Ascending aorta (tissue), 2 donors: ENCODE measurements around the gene CNPY4. TPM values are rescaled to one million over a fixed set of nuclear protein-coding genes. Genes with fewer than 3 reads are reported as not detected.
A peak's percentile ranks its signal among the peaks of the same experiment; 100 is the strongest.

ENCODE experiments used
- DNase-seq, 2 donors: peaks; one replicate each; pipeline ENCODE4 v3.0.0-alpha.2; 2019; ENCODE audit warnings: low spot score in 2 of 2
- H3K27ac ChIP-seq, 2 donors: fragments of 200-600 bp; sonication (generic); one replicate each; pipeline ENCODE4 v1.5.1; 2016 to 2017; ENCODE audit warnings: mild to moderate bottlenecking in 1 of 2
- H3K27me3 ChIP-seq: fragments of 200-600 bp; sonication (generic); one replicate; pipeline ENCODE4 v1.5.1; 2017
- H3K36me3 ChIP-seq, 2 donors: fragments of 200-600 bp; sonication (generic); one replicate each; pipeline ENCODE4 v1.5.1; 2016
- H3K4me1 ChIP-seq, 2 donors: fragments of 200-600 bp; sonication (generic); one replicate each; pipeline ENCODE4 v1.5.1; 2016 to 2017; ENCODE audit warnings: mild to moderate bottlenecking in 1 of 2
- H3K4me3 ChIP-seq, 2 donors: fragments of 200-600 bp; sonication (generic); one replicate each; pipeline ENCODE4 v1.5.1; 2016 to 2017; ENCODE audit warnings: mild to moderate bottlenecking in 1 of 2
- H3K9me3 ChIP-seq, 2 donors: fragments of 200-600 bp; sonication (generic); one replicate each; pipeline ENCODE4 v1.5.1; 2016
- intact Hi-C: fragments of 100-400 bp; cut with DNase I; formaldehyde crosslinking; loops from one replicate; pipeline ENCODE4 v1.15.1; 2023
- total RNA-seq: library from RNA; depleted of rRNA; stranded (reverse); fragments of >200 nt; gene quantifications from one replicate; pipeline ENCODE4 v1.1.0, GENCODE V29; 2016
- TF ChIP-seq, protein P1 (sequence below), 3 experiments: fragments of 200-600 bp in 2 of 3; fragments of 450-650 bp in 1 of 3; sonication (generic) in 2 of 3; IDR thresholded peaks; one replicate each; pipeline ENCODE4 v1.5.1; 2016 to 2019; ENCODE audit warnings: antibody characterized with exemption in 3 of 3, mild to moderate bottlenecking in 1 of 3, moderate library complexity in 1 of 3

Gene CNPY4
- total RNA-seq, 1 donor from 2014 or later = 1.4 TPM

DNA sequence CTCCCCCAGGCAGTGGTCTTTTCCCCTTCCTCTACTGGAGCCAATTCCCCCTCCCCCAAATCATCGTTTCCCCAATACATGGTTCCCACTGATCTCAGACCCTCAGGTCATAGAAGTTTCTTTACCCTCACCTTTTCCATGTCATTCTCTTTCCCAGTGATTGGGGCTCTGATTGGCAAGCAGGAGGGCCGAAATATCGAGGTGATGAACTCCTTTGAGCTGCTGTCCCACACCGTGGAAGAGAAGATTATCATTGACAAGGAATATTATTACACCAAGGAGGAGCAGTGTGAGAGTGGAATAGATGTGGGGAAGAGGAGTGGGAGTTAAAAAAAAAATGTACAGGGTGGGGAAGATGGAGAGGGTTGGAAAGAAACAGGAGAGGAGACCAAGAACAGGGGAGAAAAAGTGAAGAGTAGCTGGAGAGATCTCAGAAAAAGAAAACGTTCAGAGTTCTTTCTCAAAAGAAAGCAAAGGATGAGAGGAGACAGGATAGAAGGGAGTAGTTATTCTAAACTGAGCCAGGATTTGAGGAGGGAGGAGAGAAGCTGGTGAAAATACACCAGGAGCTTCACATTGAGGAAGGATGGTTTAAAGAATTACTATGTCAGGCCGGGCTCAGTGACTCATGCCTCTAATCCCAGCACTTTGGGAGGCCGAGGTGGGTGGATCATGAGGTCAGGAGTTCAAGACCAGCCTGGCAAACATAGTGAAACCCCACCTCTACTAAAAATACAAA is 29.8 kb upstream of the CNPY4 start:
- no peak for DNase-seq
- peaks cover 7 to 10% of the 10 kb centered on the region in 2 donors for H3K4me1 ChIP-seq
- TF ChIP-seq, protein P1, sequence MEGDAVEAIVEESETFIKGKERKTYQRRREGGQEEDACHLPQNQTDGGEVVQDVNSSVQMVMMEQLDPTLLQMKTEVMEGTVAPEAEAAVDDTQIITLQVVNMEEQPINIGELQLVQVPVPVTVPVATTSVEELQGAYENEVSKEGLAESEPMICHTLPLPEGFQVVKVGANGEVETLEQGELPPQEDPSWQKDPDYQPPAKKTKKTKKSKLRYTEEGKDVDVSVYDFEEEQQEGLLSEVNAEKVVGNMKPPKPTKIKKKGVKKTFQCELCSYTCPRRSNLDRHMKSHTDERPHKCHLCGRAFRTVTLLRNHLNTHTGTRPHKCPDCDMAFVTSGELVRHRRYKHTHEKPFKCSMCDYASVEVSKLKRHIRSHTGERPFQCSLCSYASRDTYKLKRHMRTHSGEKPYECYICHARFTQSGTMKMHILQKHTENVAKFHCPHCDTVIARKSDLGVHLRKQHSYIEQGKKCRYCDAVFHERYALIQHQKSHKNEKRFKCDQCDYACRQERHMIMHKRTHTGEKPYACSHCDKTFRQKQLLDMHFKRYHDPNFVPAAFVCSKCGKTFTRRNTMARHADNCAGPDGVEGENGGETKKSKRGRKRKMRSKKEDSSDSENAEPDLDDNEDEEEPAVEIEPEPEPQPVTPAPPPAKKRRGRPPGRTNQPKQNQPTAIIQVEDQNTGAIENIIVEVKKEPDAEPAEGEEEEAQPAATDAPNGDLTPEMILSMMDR (IDR thresholded peaks at IDR 0.05) = no peak
- H3K9me3 ChIP-seq = no peaks in the 10 kb centered on the region
- peaks cover 37 to 46% of the 10 kb centered on the region in 2 donors for H3K36me3 ChIP-seq
- H3K4me3 ChIP-seq = peak overlapping the region; percentile 79 to 88
- H3K27me3 ChIP-seq = no peaks in the 10 kb centered on the region
- intact Hi-C loops = no loop called here
- peak overlapping the region; percentile 77 to 82 for H3K27ac ChIP-seq

DNA sequence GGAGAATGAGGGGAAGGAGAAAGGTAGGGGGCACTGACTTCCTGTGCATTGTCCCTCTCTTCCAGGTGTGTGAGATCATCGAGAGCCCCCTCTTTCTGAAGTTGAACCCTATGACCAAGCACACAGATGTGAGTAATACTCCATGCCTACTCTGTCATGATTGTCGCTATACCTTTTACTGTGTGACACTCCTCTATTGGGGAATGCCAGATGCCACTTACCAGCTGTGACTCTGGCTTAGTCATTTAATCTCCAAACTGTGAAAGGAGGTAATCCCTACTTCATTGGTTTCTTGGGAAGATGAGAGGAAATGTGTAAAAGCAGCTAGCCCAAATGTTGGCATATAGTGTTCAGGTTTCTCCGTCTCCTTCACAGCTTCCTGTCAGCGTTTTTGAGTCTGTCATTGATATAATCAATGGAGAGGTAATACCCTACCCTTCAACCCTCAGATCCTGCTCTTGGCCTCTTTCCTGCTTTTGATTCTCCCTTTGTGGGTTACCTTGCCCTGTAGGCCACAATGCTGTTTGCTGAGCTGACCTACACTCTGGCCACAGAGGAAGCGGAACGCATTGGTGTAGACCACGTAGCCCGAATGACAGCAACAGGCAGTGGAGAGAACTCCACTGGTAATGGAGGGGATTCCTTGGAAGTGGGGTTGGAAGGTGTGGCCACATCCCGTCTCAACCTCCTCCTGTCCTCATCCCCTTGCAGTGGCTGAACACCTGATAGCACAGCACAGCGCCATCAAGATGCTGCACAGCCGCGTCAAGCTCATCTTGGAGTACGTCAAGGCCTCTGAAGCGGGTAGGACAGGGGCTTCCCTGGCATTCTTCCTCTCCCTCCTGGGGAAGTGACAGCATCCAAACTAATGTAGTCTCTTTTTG is 28.7 kb upstream of the CNPY4 start:
- peaks cover 49 to 58% of the 10 kb centered on the region in 2 donors for H3K36me3 ChIP-seq
- no peak for DNase-seq
- H3K4me3 ChIP-seq = no peak overlapping the region
- H3K4me1 ChIP-seq = peaks cover 7 to 10% of the 10 kb centered on the region in 2 donors
- TF ChIP-seq, protein P1 (IDR thresholded peaks at IDR 0.05) = no peak
- intact Hi-C loops = no loop called here
- H3K27ac ChIP-seq = no peak overlapping the region
- no peaks in the 10 kb centered on the region for H3K9me3 ChIP-seq
- no peaks in the 10 kb centered on the region for H3K27me3 ChIP-seq

DNA sequence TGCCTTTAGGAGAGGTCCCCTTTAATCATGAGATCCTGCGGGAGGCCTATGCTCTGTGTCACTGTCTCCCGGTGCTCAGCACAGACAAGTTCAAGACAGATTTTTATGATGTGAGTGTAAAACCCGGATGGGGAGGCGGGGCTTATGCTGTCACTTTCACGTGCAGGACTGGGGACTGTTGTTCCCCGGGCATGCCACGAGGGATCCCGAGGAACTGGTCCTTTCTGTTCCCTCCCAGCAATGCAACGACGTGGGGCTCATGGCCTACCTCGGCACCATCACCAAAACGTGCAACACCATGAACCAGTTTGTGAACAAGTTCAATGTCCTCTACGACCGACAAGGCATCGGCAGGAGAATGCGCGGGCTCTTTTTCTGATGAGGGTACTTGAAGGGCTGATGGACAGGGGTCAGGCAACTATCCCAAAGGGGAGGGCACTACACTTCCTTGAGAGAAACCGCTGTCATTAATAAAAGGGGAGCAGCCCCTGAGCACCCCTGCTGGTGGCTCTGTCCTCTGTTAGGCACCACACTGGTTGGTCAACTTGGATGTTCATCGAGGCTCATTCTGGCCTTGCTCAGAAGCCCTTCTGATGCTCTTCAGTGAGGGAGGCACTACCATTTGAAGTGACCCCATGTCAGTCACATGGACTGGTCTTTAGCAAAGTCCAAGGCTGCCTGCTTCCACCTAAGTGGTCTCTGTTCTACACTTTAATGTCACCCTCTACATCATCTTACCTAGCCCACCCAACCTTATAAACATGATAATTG is 27.8 kb upstream of the CNPY4 start:
- intact Hi-C loops = no loop called here
- Histone ChIP-seq H3K9me3 (no peaks in the 10 kb centered on the region), H3K27me3 (no peaks in the 10 kb centered on the region), H3K4me3 (no peak overlapping the region), H3K4me1 (peaks cover 7 to 10% of the 10 kb centered on the region in 2 donors), H3K27ac (no peak overlapping the region), H3K36me3 (peaks cover 54 to 66% of the 10 kb centered on the region in 2 donors)
- TF ChIP-seq, protein P1 (IDR thresholded peaks at IDR 0.05) = no peak
- no peak for DNase-seq

DNA sequence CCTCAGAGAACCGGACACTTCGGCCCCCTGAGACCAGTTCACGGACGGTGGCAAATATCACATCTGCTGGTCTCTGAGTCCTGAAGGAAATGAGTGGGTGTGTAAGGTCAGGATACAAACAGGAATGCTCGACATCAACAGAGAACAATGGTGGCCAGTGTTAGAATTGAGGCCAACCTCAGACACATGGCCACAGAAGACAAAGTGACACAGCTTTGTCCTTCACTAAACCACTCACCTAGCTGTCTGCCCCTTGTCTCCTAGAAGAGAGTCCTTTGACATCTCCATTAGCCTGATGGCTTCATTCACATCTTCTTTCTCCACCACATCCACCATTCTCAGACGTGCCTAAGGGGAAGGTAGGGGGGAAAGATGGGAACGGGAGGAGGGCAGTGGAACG is 26.4 kb upstream of the CNPY4 start:
- Histone ChIP-seq H3K27ac (no peak overlapping the region), H3K36me3 (peaks cover 61 to 80% of the 10 kb centered on the region in 2 donors), H3K9me3 (no peaks in the 10 kb centered on the region), H3K27me3 (no peaks in the 10 kb centered on the region), H3K4me3 (no peak overlapping the region), H3K4me1 (peaks cover 7 to 10% of the 10 kb centered on the region in 2 donors)
- no peak for DNase-seq
- TF ChIP-seq, protein P1 (IDR thresholded peaks at IDR 0.05) = no peak
- intact Hi-C loops = no loop called here

DNA sequence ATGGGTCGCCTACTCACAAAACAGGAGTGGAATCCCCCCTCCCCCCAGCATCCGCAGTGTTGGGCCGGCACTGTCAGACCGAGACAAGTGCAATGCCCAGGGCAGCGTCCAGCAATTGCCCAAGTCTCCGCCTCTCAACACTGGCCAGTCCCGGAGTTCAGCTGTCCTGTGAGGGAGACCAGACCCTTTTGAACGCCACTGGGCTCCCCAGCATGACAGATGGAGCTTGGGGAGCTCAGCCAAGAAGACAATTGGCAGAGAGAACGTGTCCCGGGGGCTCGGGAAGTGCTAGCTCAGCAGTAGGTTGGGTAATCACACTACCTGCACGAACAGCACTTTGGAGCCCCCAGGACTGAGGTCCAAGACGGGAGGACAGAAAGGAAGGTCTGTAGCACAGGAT is 25.9 kb upstream of the CNPY4 start:
- intact Hi-C loops = no loop called here
- H3K27ac ChIP-seq = no peak overlapping the region
- no peak for DNase-seq
- H3K27me3 ChIP-seq = no peaks in the 10 kb centered on the region
- no peaks in the 10 kb centered on the region for H3K9me3 ChIP-seq
- peaks cover 6 to 7% of the 10 kb centered on the region in 2 donors for H3K4me1 ChIP-seq
- peaks cover 63 to 85% of the 10 kb centered on the region in 2 donors for H3K36me3 ChIP-seq
- no peak overlapping the region for H3K4me3 ChIP-seq
- TF ChIP-seq, protein P1 (IDR thresholded peaks at IDR 0.05) = no peak
